HG03108 (cell line): ENCODE data around the gene C11orf58.

ENCODE experiments used
- ATAC-seq: cut with Tn5 transposase; IDR thresholded peaks from one replicate; pipeline ENCODE4 v1.9.1; 2021; ENCODE audit warnings: moderate library complexity; ENCODE audit not compliant: unreplicated experiment

C11orf58 gene

DNA sequence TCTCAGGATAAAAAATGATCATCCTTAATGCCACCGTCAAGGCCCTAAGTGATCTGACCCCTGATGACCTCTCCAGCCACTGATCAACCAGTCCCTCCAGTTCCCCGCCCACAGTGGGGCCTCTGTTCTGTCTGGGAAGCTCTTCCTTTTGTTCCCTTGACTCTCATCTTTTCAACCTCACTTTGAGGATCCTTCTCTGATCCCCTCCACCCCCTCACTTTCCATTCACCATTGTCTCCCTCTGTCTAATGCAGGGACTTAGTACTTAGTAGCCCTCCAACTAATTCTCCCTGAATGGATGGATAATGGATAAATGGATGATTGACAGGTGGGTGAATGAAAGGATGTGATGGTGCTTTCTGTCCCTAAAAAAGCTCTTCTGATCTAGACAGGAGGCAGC is 45.6 kb downstream of the C11orf58 start:
- no peak for ATAC-seq

DNA sequence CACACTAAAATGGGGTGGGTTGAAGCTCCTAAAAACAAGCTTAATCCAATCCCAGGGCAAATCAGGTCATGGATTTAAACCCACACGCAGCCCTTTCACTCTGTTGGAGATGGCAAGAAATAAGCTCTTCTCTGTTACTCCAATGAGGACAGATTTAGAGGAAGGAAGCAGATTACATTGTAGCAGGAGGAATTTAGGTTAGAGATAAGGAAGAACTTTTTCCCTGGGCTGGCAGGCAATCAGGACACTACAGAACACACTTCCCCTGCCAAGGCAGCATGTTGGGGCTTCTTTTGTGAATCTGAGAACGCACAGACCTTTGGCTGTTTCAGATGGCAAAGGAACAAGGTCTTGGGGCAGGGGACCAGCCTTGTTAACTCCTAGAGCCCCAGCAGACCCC is 46.2 kb downstream of the C11orf58 start:
- no peak for ATAC-seq

GRCh38 chr11:16785520-16786128 is 47.2 kb downstream of the C11orf58 start:
- ATAC-seq, result peak; percentile 54

- ATAC-seq, result no peak
Measured at GRCh38 chr11:16786131-16786530, 47.7 kb downstream of the C11orf58 start.

- no peak for ATAC-seq
Measured at GRCh38 chr11:16787035-16787742, 48.7 kb downstream of the C11orf58 start.

DNA sequence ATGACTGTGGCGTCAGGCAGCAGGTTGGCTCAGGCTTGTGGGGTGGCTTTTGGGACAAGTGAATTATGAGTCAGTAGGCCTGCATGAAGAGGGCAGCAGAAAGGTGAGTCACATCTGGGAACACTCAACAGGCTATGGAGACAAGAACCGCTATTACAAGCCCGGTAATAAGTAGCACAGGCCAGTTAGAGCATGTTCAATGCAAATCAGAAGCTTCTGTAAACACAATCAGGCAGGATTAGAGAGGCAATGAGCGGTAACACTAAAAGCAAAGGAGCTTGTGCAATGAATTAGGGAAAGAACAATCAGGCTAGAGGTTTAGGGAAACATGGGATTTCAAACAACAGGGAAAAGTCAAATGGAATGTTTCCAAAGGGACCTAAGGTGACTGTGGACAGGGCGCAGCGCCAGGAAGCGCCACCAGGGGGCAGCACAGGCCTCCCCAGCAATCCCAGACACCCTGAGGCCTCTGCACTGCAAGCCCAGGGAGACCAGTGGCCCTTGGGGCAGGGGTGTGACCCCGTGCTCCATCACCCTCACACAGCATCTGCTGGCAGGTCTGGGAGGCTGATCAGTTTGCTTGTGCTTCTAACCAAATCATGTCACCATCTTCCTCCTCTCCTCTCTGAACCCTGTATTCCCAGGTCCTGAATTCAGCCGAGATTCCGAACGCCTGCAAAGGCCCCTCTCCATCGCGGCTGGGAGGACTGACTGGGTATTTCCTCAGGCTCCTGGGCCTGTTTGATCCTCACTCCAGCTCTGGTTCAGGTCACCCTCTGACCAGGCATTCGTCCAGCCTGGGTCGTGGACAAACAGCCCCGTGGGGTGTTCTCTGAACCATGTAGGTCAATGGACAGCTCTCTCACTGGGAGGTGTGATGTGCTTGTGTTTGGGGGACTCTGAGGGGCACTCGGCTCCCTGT is 50.0 kb downstream of the C11orf58 start:
- peak; percentile 62 for ATAC-seq

DNA sequence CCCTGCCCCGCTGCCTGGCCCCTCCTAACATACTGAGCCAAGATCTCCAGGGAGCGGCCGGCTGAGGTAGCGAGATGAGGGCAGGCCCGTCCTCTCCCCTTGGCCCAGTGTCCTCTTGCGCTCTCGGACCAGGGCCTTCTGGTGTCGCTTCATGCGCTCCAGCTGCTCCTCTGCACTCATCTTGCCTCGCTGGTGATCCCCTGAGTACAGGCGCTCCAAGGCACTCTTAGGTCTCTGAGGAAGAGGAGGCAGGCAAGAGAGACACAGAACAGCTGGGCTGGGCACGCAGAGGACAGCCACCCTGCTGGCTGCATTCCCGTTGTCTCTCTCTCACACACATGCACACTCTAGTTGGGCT is 50.6 kb downstream of the C11orf58 start:
- no peak for ATAC-seq

DNA sequence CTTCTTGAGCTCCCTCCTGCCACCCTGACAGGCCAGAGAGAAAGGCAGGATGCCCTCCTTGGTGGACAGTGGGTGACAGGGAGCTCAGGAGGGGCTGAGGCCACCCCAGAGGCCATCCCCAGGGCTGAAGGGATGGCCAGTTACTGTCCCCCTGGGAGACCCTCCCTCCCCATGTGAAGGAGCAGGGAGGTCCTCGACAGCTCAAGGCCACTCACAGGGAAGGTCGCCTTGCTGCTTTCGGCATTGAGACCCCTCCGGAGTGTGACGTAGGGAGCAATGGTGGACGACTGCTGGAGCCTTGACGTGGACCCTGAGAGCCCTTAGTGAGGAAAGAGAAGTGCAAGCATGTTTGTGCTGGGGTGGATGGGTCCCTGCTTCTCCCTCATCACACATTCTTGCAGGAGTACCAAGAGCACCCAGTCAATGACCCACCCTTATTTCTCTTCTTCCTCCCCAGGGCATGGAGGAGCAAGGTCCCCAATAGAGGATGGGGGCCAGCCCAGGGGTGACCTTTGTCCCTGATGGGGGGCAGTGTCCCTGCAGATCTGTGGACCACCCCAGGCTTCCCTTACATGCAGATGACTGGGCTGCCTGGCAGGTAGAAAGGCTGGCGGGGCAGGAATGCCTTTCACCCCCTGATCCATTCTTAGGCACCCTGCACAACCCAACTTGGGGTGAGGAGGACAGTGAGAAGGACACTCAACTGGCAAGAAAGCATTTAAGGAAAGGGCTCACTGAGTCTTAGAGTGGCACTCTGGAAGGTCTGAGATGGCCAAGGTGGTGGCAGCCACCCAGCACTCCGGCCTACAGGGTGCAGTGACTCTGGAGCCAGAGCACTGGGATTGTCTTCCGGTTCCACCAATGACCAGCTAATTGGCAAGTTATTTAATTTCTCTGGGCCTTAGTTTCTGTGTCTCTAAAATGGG is 51.4 kb downstream of the C11orf58 start:
- ATAC-seq, result no peak

DNA sequence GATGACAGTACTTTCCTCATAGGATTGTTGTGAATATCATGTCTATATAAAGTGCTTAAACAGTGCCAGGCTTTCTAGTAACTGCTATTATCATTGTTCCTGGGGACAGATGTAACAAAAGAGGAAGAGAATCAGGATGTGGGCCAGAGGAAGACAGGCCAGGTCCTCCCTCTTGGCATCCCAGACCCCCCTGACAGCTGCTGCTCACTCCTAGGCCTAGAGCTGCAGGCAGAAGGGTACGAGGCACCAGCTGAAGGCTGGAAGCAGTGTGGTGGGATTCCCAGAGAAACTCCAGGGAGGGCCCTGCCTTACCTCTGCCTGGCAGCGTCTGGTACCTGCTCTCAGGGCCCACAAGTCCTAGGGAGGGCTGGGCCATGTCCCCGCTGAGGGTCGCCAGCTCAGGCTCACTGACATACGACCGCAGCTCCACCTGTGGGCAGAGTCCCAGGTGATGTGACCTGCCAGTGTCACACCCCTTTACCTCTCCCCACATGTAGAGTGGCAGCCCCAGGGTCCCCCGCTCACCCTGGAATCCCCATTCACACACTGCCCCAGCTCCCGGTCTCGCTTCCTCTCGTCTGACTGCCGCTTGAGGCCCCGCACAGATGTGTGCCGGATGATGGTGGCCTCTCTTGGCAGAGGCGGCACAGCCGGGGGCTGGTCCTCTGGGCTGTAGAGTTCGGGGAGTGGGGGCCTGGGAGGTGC is 52.2 kb downstream of the C11orf58 start:
- ATAC-seq, result no peak

DNA sequence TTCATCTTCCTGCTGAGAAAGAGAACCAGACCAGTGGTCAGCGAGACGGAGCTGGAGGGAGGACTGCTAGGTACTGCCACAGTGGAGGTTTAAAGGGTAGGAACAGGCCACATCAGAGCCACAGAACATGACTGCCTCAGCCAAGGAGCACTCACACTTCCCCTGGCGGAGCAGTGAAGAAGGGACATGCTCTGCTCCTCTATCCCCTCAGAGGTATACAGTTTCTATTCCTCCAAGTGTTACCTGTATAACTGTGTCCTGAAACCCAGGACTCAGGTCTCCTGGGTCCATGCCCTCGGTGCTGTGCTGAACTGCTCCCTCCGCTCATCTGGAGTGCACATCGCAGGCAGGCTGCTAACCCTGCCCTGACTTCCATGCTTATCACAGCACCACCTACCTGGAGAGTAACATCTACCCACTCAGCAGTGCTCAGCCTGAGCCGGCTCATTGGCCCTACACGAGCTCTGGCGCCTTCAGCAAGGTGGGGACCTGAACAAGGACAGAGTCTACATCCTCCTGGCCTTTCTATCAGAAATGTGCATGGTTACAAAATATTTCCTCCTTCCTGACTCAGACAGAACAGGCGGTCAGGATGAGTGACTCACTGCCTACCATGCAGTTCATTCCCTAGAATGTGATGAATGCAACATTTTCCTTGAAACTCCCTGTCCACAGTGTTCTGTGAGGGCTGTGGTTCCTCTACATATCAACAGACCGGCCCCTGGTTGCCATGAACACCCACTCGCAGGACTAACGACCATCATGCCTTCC is 52.9 kb downstream of the C11orf58 start:
- no peak for ATAC-seq

DNA sequence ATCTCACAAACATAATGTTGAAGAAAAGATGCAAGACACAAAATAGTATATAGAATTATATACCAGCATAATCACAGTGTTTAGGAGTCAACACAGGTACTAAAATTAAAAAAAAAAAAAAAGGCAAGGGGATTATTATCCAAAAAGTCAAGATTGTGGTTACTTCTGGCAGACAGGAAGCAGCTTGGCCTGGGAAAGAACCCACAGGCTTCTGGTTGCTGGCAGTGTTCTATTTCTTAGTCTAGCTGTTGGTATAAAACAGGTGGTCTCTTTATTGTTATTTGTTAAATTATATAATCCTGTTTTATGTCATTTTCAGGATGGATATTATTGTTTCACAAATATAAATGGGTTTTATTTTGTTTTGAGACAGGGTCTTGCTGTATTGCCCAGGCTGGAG is 54.0 kb downstream of the C11orf58 start:
- ATAC-seq, result no peak

DNA sequence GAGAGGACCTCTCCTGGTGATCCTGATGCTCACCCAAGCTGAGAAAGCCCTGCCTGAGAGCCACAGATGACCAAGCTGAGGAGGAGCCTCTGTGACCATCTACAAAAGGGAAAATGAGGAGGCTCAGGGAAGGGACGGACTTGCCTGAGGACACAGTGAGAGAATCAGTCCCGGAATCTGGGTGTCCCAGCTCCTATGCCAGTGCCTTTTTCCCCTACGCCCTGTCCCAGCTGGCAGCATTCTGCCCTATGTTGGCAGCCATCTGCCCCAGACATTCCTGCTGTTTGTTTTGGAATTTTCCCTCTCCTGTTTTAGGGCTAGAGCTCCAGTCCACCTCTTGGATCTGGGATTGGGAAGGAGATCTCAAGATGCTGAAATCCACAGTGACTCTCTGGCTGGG is 54.6 kb downstream of the C11orf58 start:
- no peak for ATAC-seq

GRCh38 chr11:16793511-16793910 is 55.1 kb downstream of the C11orf58 start:
- ATAC-seq, result no peak

DNA sequence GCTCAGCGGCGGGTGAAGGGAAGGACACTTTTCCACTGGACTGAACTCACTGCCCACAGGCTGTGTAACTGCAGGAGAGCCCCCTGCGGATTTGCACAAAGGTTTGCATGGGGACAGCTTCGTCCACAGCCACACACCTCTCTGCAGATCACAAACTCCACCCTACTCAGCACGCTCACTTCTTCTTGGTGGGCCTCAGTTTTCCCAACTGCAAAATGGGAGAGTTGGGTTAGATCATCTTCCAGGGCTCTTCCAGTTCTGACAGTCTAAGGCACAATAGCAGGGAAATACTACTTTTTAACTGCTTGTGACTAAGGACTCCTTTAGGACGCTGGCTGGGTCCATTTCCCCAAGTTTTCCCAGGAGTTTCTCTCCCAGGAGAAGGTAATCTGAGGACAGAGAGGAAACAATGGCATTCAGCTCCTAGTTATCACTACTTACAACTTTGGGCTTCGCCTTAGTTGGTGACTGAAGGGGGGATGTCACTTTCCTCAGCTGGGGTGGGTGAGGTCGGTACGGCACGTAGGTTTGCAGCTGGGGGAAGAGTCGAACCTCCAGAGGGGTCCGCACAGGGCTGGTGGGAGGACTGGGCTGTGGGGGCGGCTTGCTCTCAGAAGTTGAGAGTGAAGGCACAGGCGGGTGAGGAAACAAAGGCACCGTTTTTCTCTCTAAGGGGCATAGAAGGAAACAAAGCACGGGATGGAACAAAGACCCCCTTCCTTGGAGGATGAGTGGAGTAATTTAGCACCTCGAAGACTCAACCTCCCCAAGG is 55.8 kb downstream of the C11orf58 start:
- ATAC-seq, result no peak

GRCh38 chr11:16795146-16795545 is 56.7 kb downstream of the C11orf58 start:
- no peak for ATAC-seq

- ATAC-seq, result no peak
Measured at GRCh38 chr11:16796311-16796710, 57.9 kb downstream of the C11orf58 start.

DNA sequence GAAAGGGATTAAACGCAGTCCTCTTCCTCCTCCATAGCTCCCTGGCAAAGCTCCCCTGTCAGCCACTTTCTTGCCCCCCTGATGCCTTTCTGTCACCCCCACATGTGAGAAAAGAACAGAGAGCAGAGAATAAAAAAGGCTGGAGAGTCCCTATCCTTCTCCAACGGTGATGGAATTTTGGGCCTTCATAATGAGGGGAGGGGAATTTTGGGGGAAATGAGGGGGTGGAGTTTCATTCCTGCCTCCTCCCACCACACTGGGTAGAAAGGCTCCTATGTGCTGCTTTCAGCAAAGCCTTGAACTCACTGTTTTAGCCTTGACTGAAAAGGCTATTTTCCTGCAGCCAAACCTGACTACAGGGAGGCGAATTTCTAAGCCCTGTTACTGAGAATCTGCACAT is 59.3 kb downstream of the C11orf58 start:
- no peak for ATAC-seq

GRCh38 chr11:16799221-16799620 is 60.8 kb downstream of the C11orf58 start:
- no peak for ATAC-seq

DNA sequence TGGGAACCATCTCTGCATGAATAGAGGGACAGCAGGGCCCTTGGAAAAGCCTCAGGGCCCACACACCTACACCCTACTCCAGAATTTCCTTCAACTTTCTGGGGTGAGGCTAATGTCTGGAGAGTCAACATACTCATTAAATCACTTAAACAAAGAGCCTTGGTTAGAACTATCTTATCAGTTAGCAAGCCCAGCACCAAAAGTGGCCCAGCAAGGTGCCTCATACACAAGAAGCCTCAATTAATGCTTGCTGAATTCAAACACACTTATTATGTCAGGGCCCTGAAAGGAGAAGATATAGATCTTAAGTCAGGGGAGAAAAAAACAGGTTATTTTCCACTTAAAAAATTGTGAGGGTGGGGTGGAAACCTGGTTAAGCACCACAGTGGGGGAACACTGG is 61.4 kb downstream of the C11orf58 start:
- ATAC-seq, result no peak
